NOMO-1 treated with DMSO at 0.1 percent for 48 hours (cell line): Measurements from ENCODE around the gene MTHFSD.

Source experiments
- DNase-seq: peaks from one replicate; lab custom pipeline; 2025; ENCODE audit not compliant: unreplicated experiment; lab: John Stamatoyannopoulos, UW

The MTHFSD gene

GRCh38 chr16:86584726-86585721 is 30.0 kb upstream of the MTHFSD start:
- DNase-seq = no peak

GRCh38 chr16:86584071-86584685 is 29.1 kb upstream of the MTHFSD start:
- no peak for DNase-seq

DNA sequence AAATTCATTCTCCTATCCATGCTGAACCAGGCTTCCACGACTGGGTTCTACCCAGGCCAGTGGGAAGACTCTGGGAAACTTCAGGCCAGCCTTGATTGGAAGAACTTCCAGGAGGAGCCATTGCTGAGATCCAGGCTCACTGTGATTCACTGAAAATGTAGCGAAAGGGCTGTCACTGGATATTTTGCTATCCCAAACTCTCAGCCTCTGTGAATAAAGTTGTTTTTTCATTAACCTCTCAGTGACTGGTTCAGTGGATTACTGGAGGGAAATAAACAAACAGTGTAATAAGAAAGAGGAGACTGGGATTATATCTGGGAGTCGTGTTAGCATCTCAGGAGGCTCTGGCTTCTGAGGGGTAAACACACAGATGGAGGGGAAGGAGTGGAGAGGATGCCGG is 26.4 kb upstream of the MTHFSD start:
- DNase-seq = no peak

- no peak for DNase-seq
Observed at GRCh38 chr16:86580791-86581170, 25.7 kb upstream of the MTHFSD start.

GRCh38 chr16:86580063-86580790 is 25.2 kb upstream of the MTHFSD start:
- DNase-seq = no peak

DNA sequence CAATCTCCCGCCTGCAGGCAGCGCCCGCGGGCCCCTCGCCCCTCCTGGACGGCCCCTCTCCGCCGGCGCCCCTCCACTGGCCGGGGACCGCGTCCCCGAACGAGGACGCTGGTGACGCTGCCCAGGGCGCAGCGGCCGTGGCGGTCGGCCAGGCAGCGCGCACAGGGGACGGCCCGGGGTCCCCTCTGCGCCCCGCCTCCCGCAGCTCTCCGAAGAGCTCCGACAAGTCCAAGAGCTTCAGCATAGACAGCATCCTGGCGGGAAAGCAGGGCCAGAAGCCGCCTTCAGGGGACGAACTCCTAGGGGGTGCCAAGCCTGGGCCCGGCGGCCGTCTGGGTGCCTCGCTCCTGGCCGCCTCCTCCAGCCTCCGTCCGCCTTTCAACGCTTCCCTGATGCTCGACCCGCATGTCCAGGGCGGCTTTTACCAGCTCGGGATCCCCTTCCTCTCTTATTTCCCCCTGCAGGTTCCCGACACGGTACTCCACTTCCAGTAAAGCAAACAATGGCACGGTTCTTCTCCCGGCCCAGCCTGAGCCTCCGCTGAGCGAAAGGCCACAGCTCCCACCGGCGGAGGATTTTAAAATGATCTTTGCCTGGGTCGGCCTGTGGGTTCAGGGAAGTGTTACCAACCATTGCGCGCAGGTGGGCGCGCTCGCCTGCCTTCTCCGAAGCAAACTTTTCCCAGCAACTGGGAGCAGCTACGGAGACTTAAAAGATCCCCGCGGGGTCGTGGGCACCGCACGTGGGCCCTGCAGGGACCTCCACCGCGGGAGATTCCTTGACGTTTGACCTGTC is 24.4 kb upstream of the MTHFSD start:
- no peak for DNase-seq

GRCh38 chr16:86578611-86579267 is 23.7 kb upstream of the MTHFSD start:
- no peak for DNase-seq

GRCh38 chr16:86578061-86578599 is 23.1 kb upstream of the MTHFSD start, which contains the start of gene FOXL1:
Gene FOXL1, plus strand, starts transcription at chr16:86578549. Its CDS starts 175 bp downstream, at chr16:86578724.
- no peak for DNase-seq

DNA sequence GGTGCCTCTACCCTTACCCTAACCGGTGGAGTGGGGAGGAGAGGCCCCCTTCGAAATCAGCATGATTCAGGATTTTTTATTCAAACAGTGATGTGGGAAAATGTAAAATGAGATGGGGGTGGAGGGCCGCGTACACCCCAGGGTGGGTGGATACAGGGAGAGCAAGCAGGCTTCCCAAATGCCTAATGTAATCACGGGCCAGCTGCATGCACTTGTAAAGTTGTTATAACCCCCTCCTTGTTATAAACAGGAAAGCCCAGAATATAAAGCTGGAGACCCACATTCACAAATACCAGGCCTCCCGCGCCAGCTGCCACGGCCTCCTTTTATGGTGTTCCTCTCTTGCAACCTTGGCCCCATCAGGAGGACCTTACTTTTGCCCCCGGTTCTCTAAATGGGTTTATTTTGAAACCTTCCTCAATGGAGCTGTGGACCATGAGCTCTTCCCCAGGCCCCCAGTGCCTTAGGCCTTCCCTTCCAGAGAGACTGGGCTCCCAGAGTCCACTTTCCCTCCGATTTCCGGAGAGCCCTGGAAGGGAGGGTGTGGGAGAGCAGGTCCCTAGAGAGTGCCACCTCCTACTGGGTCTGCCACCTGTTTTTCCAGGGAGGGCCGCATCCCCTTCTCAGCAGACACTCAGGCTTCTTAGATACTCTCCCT is 22.4 kb upstream of the MTHFSD start:
- DNase-seq = no peak

GRCh38 chr16:86576591-86577313 is 21.7 kb upstream of the MTHFSD start:
- DNase-seq = no peak

DNA sequence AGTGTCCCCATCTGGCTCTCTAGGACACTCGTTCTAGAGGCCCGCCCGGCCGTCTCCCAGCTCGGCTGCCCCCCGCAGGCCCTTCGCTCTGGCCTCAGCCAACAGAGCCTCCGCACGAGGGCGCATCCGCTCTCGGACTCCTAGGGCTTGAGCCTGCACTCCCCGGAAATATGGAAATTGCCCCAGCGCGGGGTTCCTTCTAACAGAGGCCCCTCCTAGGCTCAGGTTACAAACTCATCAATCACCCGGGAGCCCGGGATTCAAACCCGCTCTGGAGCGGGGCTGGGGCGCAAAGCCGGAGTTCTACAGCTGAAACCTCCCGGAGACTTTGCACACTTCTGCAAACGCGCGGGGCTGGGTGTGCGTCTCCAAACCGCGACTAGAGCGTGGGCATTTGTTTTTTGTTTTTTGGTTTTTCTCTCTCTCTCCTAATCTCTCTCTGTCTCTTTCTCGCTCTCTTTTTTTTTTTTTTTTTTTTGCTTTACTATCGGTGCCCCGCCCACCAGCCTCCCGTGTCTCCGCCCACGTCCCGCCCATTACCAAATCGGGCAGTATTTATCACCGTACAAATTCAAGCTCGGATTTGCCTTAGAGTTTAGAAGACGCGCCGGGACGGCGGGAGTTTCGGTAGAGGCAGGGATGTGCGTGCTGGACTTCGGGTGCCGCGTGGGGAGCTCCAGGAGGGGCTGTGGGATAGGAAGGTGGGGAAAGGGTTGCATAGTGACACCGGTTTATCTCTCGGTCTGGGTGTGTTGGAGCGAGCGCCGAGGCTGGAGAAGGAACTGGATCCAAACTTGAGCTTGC is 20.9 kb upstream of the MTHFSD start:
- no peak for DNase-seq

DNA sequence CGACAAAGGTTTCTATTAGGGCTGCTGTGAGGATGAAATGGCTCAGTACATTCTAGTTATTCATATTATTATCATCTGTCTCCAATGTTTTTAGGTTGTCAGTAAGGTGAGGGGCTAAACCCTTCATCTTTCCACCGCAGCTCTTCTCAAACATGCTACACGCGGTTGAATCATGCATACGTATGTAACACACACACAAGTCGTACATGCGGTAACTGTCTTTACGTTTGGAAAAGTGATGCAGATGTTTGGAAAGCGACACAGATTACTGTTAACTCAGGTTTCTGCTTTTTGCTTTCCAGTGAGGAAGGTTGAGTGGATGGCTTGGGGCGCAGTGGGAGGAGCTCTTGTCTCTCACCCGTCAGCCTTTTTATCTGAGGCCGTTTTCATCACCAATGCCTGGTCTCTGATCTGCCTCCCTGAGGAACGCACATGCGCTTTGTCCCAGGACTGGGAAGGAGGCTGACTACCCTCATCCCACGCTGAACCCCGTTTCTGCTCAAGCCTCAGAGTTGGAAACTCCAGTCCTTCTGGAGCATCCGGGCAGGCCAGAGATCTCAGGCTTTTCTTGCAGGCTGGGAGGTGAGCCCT is 20.2 kb upstream of the MTHFSD start:
- DNase-seq = no peak

- DNase-seq = no peak
Observed at GRCh38 chr16:86574646-86575045, 19.6 kb upstream of the MTHFSD start.

- no peak for DNase-seq
Observed at GRCh38 chr16:86573646-86574508, 18.8 kb upstream of the MTHFSD start.

- DNase-seq = no peak
Observed at GRCh38 chr16:86573215-86573614, 18.2 kb upstream of the MTHFSD start.

GRCh38 chr16:86572606-86573005 is 17.6 kb upstream of the MTHFSD start:
- no peak for DNase-seq
